Pulmonary artery endothelial cell (primary cell): ENCODE measurements around the gene CLK4. TPM values are rescaled to one million over a fixed set of nuclear protein-coding genes. Genes with fewer than 3 reads are reported as not detected.

Experiments used
- DNase-seq: peaks from one replicate; pipeline ENCODE4 v3.0.0-alpha.2; 2011; ENCODE audit warnings: low read depth, low spot score
- total RNA-seq: library from RNA; depleted of rRNA; stranded (reverse); fragments of >200 nt; gene quantifications from 2 replicates; pipeline ENCODE4 v1.2.3, GENCODE V29; 2014

CLK4 gene
- total RNA-seq, 1 donor from 2014 or later: 17.5 TPM

GRCh38 chr5:178554311-178554710 is 72.5 kb downstream of the CLK4 start:
- no peak for DNase-seq

GRCh38 chr5:178553517-178553916 is 73.3 kb downstream of the CLK4 start:
- DNase-seq: no peak

Other genes starting within 250 kb of the CLK4 start
- gene COL23A1, start 36.7 kb downstream of the CLK4 start, total RNA-seq: not detected in 2 replicates
- 6.5 and 7.6 TPM in 2 replicates for gene ZNF354A, start 103.6 kb upstream of the CLK4 start, total RNA-seq
- gene ZNF354B, start 232.9 kb upstream of the CLK4 start, total RNA-seq: 5.6 and 8.8 TPM in 2 replicates